SK-N-MC (cell line): Measurements from ENCODE around the gene FLNA.

Source experiments
- DNase-seq: peaks from one replicate; pipeline ENCODE4 v3.0.0-alpha.2; 2011; ENCODE audit warnings: low read depth, low spot score
- H3K27ac ChIP-seq: fragments of 200-600 bp; sonication (generic); 2 replicates; pipeline ENCODE4 v1.5.1; 2016; ENCODE audit warnings: mixed run types
- H3K36me3 ChIP-seq: fragments of 200-600 bp; sonication (generic); 2 replicates; pipeline ENCODE4 v1.6.1; 2017; ENCODE audit warnings: antibody characterized with exemption, low read length, mixed read lengths; ENCODE audit not compliant: insufficient read depth
- H3K4me3 ChIP-seq: fragments of 200-600 bp; sonication (generic); 2 replicates; pipeline ENCODE4 v1.5.1; 2016
- H3K9ac ChIP-seq: fragments of 200-600 bp; sonication (generic); 2 replicates; pipeline ENCODE4 v1.8.0; 2017; ENCODE audit warnings: mixed run types, mixed read lengths; ENCODE audit not compliant: insufficient read length
- H3K9me3 ChIP-seq: fragments of 200-600 bp; sonication (generic); 2 replicates; pipeline ENCODE4 v1.6.1; 2017; ENCODE audit warnings: low read depth, mild to moderate bottlenecking, antibody characterized with exemption, low read length, moderate library complexity, mixed read lengths
- EZH2 ChIP-seq: fragments of 200-600 bp; sonication (generic); IDR thresholded peaks from one replicate; pipeline ENCODE4 v1.6.1; 2017; ENCODE audit warnings: antibody characterized with exemption
- FOXP2 ChIP-seq: optimal IDR thresholded peaks from 2 replicates; pipeline ENCODE3; 2011; ENCODE audit warnings: mild to moderate bottlenecking, moderate library complexity; ENCODE audit not compliant: insufficient read depth; ENCODE audit errors: extremely low read length, control extremely low read depth
- POLR2AphosphoS5 ChIP-seq: IDR thresholded peaks from 2 replicates; pipeline ENCODE4 v1.6.1; 2012; ENCODE audit warnings: mild to moderate bottlenecking, low read depth, low read length, borderline replicate concordance

The FLNA gene

DNA sequence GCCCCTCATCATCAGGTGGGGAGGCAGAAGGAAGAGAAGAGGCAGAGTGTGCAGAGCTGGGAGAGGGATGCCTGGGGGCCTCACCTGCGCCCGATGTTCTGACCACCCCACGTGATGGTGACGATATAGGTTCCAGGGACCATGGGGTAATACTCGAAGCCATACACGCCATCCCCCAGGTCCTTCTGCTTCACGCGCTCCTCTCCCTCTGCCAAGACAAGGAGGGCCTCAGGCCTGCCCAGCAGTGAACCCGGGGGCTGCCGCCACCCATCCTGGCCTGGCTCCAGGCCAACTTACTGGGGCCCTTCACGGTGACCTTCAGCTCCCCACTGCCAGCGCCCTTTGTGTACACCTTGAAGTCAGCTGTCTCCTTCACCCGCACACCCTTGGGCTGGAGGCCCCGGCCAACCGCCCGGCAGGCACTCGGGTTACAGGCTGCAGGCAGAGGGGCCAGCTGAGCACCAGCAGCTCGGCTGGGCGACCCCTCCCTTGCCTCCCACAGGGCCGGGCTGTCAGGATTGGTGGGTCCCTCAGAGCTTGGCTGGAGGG, 9.3 kb downstream of the FLNA start:
- no peak overlapping the region for H3K27ac ChIP-seq
- peaks cover 85% of the 10 kb centered on the region for H3K36me3 ChIP-seq
- no peak for TF ChIP-seq FOXP2
- no peak for TF ChIP-seq EZH2
- no peak overlapping the region for H3K9ac ChIP-seq
- no peak overlapping the region for H3K4me3 ChIP-seq
- no peaks in the 10 kb centered on the region for H3K9me3 ChIP-seq
- no peak for DNase-seq

DNA sequence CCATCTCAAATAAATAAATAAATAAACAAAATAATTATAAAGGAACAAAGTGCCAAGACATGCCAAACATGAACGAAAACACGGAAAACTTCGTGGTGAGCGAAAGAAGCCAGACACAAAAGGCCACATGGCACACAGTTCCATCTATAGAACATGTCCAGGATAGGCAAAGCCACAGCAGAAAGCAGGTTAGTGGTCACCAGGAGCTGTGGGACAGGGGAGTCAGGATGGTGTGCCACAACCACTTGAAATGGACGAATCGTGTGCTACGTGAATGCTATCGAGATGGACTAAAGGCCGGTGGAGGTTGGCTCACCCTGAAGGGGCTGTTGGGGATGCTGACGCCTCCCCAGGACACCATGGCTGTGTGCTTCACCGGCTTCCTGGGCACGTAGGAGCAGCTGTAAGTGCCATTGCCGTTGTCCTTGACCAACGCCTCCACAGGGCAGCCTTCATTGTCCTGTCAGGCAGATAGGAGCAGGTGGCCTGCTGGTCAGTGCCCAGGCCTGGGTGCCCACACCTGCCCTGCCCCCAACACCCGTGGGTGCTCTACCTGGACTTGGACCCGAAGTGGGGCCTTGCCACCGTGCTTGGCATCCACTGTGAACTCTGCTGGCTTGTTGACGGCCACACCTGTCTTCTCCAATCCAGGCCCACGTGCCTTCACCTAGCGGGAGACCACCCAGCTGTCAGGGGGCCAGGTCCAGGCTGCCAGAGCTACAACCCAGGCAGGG, 10.6 kb downstream of the FLNA start:
- H3K27ac ChIP-seq: no peak overlapping the region
- no peak for DNase-seq
- H3K4me3 ChIP-seq: no peak overlapping the region
- no peak overlapping the region for H3K9ac ChIP-seq
- no peaks in the 10 kb centered on the region for H3K9me3 ChIP-seq
- TF ChIP-seq EZH2 (no peak), FOXP2 (no peak), POLR2AphosphoS5 (no peak)
- H3K36me3 ChIP-seq: peaks cover 93% of the 10 kb centered on the region

DNA sequence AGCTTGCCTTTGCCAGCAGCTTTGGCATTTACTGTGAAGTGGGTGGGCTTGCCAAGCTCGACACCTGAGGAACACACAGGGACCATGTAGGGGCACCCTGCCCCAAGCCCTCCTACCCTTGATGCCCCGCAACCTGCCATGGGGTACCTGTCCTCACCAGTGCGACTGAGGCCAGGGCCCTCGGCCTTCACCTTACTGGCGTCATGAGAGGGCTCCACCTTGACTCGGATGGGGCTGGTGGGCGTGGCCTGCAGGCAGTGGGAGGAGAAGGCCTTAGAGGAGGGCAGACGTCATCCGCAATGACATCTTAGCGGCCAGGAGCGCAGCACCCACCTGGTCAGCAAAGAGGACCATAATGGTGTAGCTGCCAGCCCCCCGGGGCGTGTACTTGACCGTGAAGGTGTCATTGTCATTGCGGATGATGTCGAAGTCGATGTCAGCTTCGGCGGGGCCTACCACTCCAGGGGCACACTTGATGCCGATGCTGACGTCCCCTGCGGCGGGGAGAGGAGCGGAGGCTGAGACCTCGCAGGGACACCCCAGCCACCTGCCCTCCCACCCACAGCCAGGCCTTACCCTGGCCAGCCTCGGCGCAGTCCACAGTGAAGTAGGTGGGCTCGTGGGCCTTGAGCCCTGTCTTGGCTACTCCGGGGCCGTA, 12.2 kb downstream of the FLNA start:
- no peak for DNase-seq
- Histone ChIP-seq H3K36me3 (peaks cover 93% of the 10 kb centered on the region), H3K4me3 (no peak overlapping the region), H3K9me3 (no peaks in the 10 kb centered on the region), H3K27ac (no peak overlapping the region), H3K9ac (no peak overlapping the region)
- TF ChIP-seq POLR2AphosphoS5: no peak
- no peak for TF ChIP-seq EZH2
- no peak for TF ChIP-seq FOXP2

DNA sequence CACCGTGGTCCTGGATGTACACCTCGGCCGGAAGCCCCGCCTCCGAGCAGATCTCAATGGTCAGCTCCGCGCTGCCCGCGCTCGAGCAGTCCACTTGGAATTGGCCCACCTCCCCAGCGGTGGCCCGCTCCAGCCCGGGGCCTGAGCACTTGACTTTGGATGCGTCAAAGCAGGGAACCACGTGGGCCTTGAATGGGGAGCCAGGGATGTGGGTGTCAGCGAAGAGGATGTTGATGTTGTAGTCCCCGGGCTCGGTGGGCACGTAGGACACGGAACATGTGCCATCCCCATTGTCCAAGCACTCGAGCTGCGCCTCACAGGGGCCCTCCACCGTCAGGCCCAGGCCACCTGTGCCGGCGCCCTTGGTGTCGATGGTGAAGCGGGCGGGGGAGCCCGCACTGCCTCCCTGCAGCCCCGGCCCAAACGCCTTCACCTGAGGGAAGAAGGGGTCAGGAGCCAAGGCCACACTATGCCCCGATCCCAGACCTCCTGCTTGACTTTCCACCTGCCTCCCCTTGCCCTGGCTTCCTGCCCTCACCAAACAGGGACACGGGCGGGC, 14.2 kb downstream of the FLNA start:
- Histone ChIP-seq H3K4me3 (no peak overlapping the region), H3K27ac (no peak overlapping the region), H3K36me3 (peaks cover 90% of the 10 kb centered on the region), H3K9ac (no peak overlapping the region), H3K9me3 (no peaks in the 10 kb centered on the region)
- TF ChIP-seq FOXP2: no peak
- no peak for TF ChIP-seq POLR2AphosphoS5
- TF ChIP-seq EZH2: no peak
- no peak for DNase-seq

DNA sequence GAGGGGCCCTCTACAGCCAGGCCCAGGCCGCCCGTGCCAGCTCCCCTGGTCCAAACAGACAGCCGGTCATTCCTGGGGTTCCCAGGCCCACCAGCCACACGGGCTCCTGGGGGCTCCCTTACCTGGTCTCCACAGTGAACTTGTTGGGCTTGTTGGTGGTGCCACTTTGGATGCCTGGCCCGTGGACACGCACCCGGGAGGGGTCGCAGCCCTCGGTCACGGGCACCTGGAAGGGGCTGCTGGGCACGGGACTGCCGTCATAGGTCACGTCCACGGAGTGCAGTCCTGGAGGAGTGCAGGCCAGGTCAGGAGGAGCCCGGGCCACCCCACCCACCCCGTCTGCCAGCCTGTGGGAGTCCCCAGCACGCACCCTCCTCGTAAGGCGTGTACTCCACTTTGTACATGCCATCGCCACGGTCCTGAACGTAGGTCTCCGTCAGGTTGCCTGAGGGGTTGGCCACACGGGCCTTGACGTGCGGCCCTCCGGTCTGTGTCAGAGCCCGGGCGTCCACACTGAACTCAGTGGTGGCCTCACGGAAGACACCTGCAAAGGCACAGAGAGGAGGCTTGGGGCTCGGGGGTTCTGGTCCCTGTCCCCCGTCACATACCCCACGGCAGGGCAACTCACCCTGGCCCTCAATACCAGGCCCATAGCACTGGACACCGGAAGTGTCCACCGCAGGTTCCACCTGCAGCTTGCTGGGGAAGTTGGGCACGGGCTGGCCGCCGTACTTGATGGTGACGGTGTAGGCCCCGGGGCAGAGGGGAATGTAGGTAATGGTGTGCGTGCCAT, 14.9 kb downstream of the FLNA start:
- no peak overlapping the region for H3K9ac ChIP-seq
- no peaks in the 10 kb centered on the region for H3K9me3 ChIP-seq
- no peak for DNase-seq
- H3K36me3 ChIP-seq: peaks cover 90% of the 10 kb centered on the region
- no peak overlapping the region for H3K27ac ChIP-seq
- TF ChIP-seq EZH2: no peak
- no peak for TF ChIP-seq FOXP2
- TF ChIP-seq POLR2AphosphoS5: no peak
- no peak overlapping the region for H3K4me3 ChIP-seq

DNA sequence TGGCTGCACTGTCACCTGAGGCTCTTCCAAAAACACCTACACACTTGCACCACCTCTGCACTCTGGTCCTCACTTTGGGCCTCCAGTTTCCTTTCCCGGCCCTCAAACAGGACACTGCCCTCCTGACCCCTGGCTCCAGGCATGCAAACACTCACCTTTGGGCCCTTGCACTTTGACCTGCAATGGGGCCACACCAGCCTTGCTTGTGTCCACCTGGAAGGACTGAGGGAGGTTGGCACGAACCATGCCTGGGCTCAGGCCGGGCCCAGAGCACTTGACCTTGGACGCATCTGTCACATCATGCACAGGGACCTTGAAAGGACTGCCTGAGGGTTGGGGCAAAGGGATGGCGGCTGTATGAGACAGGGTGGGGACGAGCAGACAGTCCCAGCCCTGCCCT, 15.6 kb downstream of the FLNA start:
- H3K36me3 ChIP-seq: peaks cover 90% of the 10 kb centered on the region
- no peak for TF ChIP-seq POLR2AphosphoS5
- no peak for TF ChIP-seq EZH2
- TF ChIP-seq FOXP2: no peak

DNA sequence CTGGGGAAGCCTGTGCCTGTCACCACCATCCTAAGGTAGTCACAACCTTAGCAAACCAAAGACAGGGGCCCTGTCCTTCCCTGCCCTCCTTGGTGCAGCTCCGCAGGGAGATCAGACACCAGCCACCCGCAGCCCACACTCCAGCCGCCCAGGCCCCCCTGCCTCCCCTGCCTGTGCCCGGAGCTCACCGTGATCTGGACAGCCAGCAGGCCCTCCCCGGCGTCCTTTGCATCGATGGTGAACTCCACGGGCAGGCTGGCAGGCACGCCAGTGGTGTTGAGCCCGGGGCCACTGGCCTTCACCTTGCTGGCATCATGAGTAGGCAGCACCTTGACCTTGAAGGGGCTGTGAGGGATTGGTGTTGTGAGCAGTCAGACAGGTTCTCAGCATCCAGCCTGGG, 16.4 kb downstream of the FLNA start:
- H3K36me3 ChIP-seq: peaks cover 94% of the 10 kb centered on the region

More for the DNA sequence above, 15.6 kb downstream of the FLNA start:
- no peak for DNase-seq
- Histone ChIP-seq H3K9me3 (no peaks in the 10 kb centered on the region), H3K4me3 (no peak overlapping the region), H3K27ac (no peak overlapping the region), H3K9ac (no peak overlapping the region)

DNA sequence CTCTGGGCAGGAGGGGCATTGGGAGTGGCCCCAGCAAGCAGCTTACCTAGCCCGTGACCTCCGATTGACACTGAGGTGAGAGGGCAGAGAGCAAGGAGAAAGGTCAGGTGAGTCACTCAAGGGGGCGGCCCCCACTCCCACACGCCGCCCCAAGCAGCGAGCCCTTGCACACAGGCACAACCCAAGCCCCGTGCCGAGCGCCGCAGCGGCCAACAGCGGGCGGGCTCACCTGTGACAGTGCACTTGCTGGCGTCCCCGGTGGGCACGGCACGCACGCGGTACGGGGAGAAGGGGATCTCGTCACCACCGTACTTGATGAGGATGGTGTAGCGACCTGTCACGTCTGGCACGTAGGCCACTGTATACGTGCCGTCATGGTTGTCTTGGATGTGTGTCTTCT, 17.2 kb downstream of the FLNA start:
- no peak for DNase-seq
- TF ChIP-seq EZH2 (no peak), POLR2AphosphoS5 (no peak), FOXP2 (no peak)
- Histone ChIP-seq H3K36me3 (peaks cover 92% of the 10 kb centered on the region), H3K9me3 (no peaks in the 10 kb centered on the region), H3K4me3 (no peak overlapping the region), H3K27ac (no peak overlapping the region), H3K9ac (no peak overlapping the region)

More for the DNA sequence above, 16.4 kb downstream of the FLNA start:
- Histone ChIP-seq H3K9me3 (no peaks in the 10 kb centered on the region), H3K27ac (no peak overlapping the region), H3K9ac (no peak overlapping the region), H3K4me3 (no peak overlapping the region)
- no peak for TF ChIP-seq FOXP2
- no peak for TF ChIP-seq POLR2AphosphoS5
- no peak for DNase-seq
